Measurements from ENCODE around the gene NFU1. TPM values are rescaled to one million over a fixed set of nuclear protein-coding genes. Genes with fewer than 3 reads are reported as not detected.

Gene NFU1
- total and polyA plus RNA-seq, 9 of the 15 experiments (the other 6 are each of a cell fraction or from before 2014, with no cell fraction given), result 33.3 to 61.8 (median 53.7) TPM

- TF ChIP-seq VEZF1 (CRISPR knock-in tag; IDR thresholded peaks at IDR 0.05), result peak; percentile 46
- TF ChIP-seq E2F6 (IDR thresholded peaks at IDR 0.05; ENCODE audit: borderline replicate concordance in 1 of 2, extremely low read depth in 1 of 2, insufficient read depth in 1 of 2, insufficient read length in 1 of 2, low read depth in 1 of 2, low read length in 1 of 2, poor library complexity in 1 of 2, severe bottlenecking in 1 of 2), result peak; percentile 57 to 85
- no peak for TF ChIP-seq ZNF398 (CRISPR knock-in tag; IDR thresholded peaks at IDR 0.05)
- peak; percentile 50; the same call in 1 of the 2 replicates for TF ChIP-seq TGIF2 (CRISPR knock-in tag; IDR thresholded peaks at IDR 0.05)
- peak; percentile 75; the same call in 1 of the 2 replicates for TF ChIP-seq BRD4 (IDR thresholded peaks at IDR 0.05)
- TF ChIP-seq RBM22 (IDR thresholded peaks at IDR 0.05; ENCODE audit: low read depth, low read length, poor library complexity, severe bottlenecking), result peak; percentile 77
- TF ChIP-seq PRMT5 (CRISPR knock-in tag; IDR thresholded peaks at IDR 0.05), result 0 out of 2 replicates have a peak, but pooled peaks have one; percentile 53
- TF ChIP-seq EGR1 (conservative IDR thresholded peaks at IDR 0.05), result peak; percentile 76
- no peak for TF ChIP-seq E2F5 (CRISPR knock-in tag; IDR thresholded peaks at IDR 0.05)
- no peak for TF ChIP-seq SAFB2 (IDR thresholded peaks at IDR 0.05; ENCODE audit: borderline replicate concordance, low read depth, low read length, severe bottlenecking)
- peak; percentile 79 for TF ChIP-seq NFYB (IDR thresholded peaks at IDR 0.05; ENCODE audit: extremely low read depth, insufficient read length)
- TF ChIP-seq NCOR1 (IDR thresholded peaks at IDR 0.05), result 0 out of 2 replicates have a peak, but pooled peaks have one; percentile 13
- TF ChIP-seq TARDBP (IDR thresholded peaks at IDR 0.05), result peak; percentile 62; the same call in 1 of the 2 replicates
- TF ChIP-seq ELF2 (CRISPR knock-in tag; IDR thresholded peaks at IDR 0.05), result 0 out of 2 replicates have a peak, but pooled peaks have one; percentile 58
- 0 out of 2 replicates have a peak, but pooled peaks have one; percentile 36 for TF ChIP-seq GTF2A2 (tag; IDR thresholded peaks at IDR 0.05)
- TF ChIP-seq RBFOX2 (IDR thresholded peaks at IDR 0.05; ENCODE audit: low read depth, low read length), result peak; percentile 97
- peak; percentile 99 for TF ChIP-seq POLR2G (IDR thresholded peaks at IDR 0.05; ENCODE audit: low read depth, low read length)
Observed at GRCh38 chr2:69386789-69387734, 50.2 kb downstream of the NFU1 start, which contains the start of gene GFPT1 (continued).

All from K562 (cell line).